ENCODE data around the gene MALRD1.

DNA sequence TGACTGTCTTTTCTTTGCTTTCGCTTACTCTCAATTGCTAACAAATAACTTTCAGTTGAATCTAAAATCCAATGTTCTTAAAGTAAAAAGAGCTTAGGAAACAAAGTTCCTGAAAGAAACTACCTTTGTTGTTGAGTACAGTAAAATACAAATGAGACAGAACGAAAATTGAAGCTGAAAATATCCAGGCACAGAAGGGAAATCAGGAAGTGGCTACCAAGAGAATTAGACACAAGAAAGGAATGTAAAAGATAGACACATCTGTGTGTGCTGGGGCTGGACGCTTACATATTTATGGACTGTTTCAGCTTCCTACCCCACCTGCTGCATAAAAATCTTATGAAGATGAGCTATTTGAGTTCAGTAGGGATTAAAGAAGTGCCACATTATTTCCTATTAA lies 606.0 kb downstream of the MALRD1 start:
- no peak for TF ChIP-seq EZH2 (IDR thresholded peaks at IDR 0.05; ENCODE audit: borderline replicate concordance, low read length)
- TF ChIP-seq, protein P1, sequence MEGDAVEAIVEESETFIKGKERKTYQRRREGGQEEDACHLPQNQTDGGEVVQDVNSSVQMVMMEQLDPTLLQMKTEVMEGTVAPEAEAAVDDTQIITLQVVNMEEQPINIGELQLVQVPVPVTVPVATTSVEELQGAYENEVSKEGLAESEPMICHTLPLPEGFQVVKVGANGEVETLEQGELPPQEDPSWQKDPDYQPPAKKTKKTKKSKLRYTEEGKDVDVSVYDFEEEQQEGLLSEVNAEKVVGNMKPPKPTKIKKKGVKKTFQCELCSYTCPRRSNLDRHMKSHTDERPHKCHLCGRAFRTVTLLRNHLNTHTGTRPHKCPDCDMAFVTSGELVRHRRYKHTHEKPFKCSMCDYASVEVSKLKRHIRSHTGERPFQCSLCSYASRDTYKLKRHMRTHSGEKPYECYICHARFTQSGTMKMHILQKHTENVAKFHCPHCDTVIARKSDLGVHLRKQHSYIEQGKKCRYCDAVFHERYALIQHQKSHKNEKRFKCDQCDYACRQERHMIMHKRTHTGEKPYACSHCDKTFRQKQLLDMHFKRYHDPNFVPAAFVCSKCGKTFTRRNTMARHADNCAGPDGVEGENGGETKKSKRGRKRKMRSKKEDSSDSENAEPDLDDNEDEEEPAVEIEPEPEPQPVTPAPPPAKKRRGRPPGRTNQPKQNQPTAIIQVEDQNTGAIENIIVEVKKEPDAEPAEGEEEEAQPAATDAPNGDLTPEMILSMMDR (conservative IDR thresholded peaks at IDR 0.05 in 1 of 2, IDR thresholded peaks at IDR 0.05 in 1 of 2; ENCODE audit: extremely low read depth in 1 of 2, insufficient read depth in 1 of 2, low read depth in 1 of 2, low read length in 2 of 2) = no peak
